Measurements from ENCODE around the gene CORO2B. TPM values are rescaled to one million over a fixed set of nuclear protein-coding genes. Genes with fewer than 3 reads are reported as not detected.

Gene CORO2B
- polyA plus RNA-seq, 2 donors, result 0.24 to 0.35 TPM

DNA sequence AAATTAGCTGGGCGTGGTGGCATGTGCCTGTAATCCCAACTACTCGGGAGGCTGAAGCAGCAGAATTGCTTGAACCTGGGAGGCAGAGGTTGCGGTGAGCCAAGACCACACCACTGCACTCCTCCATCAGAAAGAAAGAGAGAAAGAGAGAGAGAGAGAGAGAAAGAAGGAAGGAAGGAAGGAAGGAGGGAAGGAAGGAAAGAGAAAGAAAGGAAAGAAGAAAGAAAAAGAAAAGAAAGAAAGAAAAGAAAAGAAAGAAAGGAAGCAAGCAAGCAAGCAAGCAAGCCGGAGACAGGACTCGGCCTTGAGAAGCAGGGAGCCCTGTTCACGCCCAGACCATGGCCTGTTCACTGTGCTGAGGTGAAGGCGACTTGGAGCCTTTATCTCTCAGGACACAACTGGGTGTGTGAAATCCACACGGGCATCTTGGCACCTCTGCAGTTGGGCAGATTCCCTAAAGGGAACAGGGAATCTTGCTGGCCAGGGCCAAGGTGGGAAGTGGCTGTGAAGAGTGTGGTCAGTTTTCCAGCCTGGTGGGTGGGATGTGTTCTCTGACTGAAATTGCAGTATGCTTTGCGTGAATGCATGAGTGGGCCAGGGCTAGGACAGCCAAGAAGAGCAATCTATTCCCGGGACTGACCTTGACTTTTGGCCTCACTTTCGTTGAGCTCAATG, 90.3 kb downstream of the CORO2B start:
- Histone ChIP-seq H3K4me1 (ENCODE audit: control insufficient read depth in 2 of 2, insufficient read depth in 2 of 2, low read length in 1 of 2) (no peaks in the 10 kb centered on the region), H3K36me3 (ENCODE audit: control insufficient read depth in 2 of 2, insufficient read depth in 2 of 2, low read length in 1 of 2) (no peaks in the 10 kb centered on the region), H3K9me3 (ENCODE audit: control insufficient read depth in 2 of 2, insufficient read depth in 1 of 2, low read depth in 1 of 2, low read length in 1 of 2) (peaks cover 0 to 3% of the 10 kb centered on the region in 2 donors), H3K27me3 (ENCODE audit: control insufficient read depth in 1 of 2, insufficient read depth in 2 of 2, low read length in 2 of 2) (no peaks in the 10 kb centered on the region), H3K27ac (ENCODE audit: low read depth in 2 of 2, low read length in 1 of 2) (no peak overlapping the region), H3K4me3 (ENCODE audit: low read depth in 1 of 2, low read length in 2 of 2) (no peak overlapping the region)
- 78 to 86% methylated on average over 11 of the region's 11 CpGs for WGBS, 2 donors

DNA sequence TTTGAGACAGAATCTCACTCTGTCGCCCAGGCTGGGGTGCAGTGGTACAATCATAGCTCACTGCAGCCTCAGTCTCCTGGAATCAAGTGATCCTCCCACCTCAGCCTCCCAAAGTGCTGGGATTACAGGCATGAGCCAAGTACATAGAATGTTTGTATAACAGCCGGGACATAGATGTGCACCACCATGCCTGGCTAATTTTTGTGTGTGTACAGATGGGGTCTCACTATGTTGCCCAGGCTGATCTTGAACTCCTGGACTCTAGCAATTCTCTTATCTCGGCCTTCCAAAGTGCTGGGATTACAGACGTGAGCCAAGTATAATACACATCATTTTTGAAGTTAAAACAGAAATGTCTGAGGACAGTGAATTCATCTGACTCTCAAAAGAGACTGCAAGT, 93.5 kb downstream of the CORO2B start:
- H3K4me1 ChIP-seq (ENCODE audit: control insufficient read depth in 2 of 2, insufficient read depth in 2 of 2, low read length in 1 of 2), result peaks cover 0 to 3% of the 10 kb centered on the region in 2 donors
- no peaks in the 10 kb centered on the region for H3K36me3 ChIP-seq (ENCODE audit: control insufficient read depth in 2 of 2, insufficient read depth in 2 of 2, low read length in 1 of 2)
- H3K27ac ChIP-seq (ENCODE audit: low read depth in 2 of 2, low read length in 1 of 2), result no peak overlapping the region
- WGBS, 2 donors, result 54 to 67% methylated on average over 4 of the region's 4 CpGs
- no peak overlapping the region for H3K4me3 ChIP-seq (ENCODE audit: low read depth in 1 of 2, low read length in 2 of 2)
- H3K9me3 ChIP-seq (ENCODE audit: control insufficient read depth in 2 of 2, insufficient read depth in 1 of 2, low read depth in 1 of 2, low read length in 1 of 2), result peaks cover 0 to 3% of the 10 kb centered on the region in 2 donors
- H3K27me3 ChIP-seq (ENCODE audit: control insufficient read depth in 1 of 2, insufficient read depth in 2 of 2, low read length in 2 of 2), result no peaks in the 10 kb centered on the region

DNA sequence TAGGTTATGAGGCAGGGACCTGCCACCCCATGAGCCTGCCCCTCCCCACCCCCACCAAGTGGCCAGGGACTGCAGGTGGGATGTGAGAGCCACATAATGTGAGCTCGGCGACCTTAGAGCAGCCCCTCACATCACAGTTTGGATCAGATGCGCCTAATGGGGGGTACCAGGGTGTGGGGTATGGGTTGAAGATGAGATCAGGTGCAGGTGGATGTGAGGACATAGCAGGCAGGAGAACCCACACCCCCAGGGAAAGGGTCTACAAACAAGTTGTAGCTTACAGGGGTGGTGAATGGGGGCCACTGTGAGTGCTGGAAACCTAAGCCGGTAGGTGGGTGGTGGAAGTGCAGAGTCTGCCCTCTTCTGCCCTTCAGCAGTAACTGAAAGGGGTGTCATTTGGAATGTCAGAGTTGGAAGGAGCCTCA, 94.0 kb downstream of the CORO2B start:
- Histone ChIP-seq H3K27me3 (ENCODE audit: control insufficient read depth in 1 of 2, insufficient read depth in 2 of 2, low read length in 2 of 2) (no peaks in the 10 kb centered on the region), H3K4me1 (ENCODE audit: control insufficient read depth in 2 of 2, insufficient read depth in 2 of 2, low read length in 1 of 2) (peaks cover 0 to 3% of the 10 kb centered on the region in 2 donors), H3K36me3 (ENCODE audit: control insufficient read depth in 2 of 2, insufficient read depth in 2 of 2, low read length in 1 of 2) (no peaks in the 10 kb centered on the region), H3K4me3 (ENCODE audit: low read depth in 1 of 2, low read length in 2 of 2) (no peak overlapping the region), H3K9me3 (ENCODE audit: control insufficient read depth in 2 of 2, insufficient read depth in 1 of 2, low read depth in 1 of 2, low read length in 1 of 2) (peaks cover 0 to 3% of the 10 kb centered on the region in 2 donors), H3K27ac (ENCODE audit: low read depth in 2 of 2, low read length in 1 of 2) (no peak overlapping the region)
- WGBS, 2 donors, result 78 to 83% methylated on average over 4 of the region's 4 CpGs

DNA sequence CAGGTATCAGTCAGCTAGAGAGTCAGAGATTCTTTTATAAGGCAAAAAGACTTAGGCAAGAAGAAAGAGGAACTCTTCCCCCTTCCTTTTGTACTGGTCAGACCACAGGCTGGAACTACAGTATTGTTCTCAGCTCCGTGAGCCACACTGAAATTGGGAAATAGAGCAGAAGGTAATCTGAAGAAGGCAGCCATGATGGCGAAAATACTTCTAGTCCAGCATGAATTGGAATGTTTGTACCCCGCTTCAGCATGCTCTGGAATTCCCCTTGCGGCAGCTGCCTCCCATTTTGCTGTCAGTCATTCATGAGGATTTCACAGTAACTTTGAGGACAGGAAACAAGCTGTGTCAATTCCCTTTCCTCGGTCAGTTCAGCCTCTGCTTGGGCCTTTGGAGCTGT, 96.2 kb downstream of the CORO2B start:
- H3K4me3 ChIP-seq (ENCODE audit: low read depth in 1 of 2, low read length in 2 of 2), result no peak overlapping the region
- no peaks in the 10 kb centered on the region for H3K36me3 ChIP-seq (ENCODE audit: control insufficient read depth in 2 of 2, insufficient read depth in 2 of 2, low read length in 1 of 2)
- H3K4me1 ChIP-seq (ENCODE audit: control insufficient read depth in 2 of 2, insufficient read depth in 2 of 2, low read length in 1 of 2), result peaks cover 0 to 3% of the 10 kb centered on the region in 2 donors
- H3K9me3 ChIP-seq (ENCODE audit: control insufficient read depth in 2 of 2, insufficient read depth in 1 of 2, low read depth in 1 of 2, low read length in 1 of 2), result peaks cover 0 to 3% of the 10 kb centered on the region in 2 donors
- 38 to 60% methylated on average over 5 of the region's 5 CpGs for WGBS, 2 donors
- no peaks in the 10 kb centered on the region for H3K27me3 ChIP-seq (ENCODE audit: control insufficient read depth in 1 of 2, insufficient read depth in 2 of 2, low read length in 2 of 2)
- H3K27ac ChIP-seq (ENCODE audit: low read depth in 2 of 2, low read length in 1 of 2), result no peak overlapping the region

DNA sequence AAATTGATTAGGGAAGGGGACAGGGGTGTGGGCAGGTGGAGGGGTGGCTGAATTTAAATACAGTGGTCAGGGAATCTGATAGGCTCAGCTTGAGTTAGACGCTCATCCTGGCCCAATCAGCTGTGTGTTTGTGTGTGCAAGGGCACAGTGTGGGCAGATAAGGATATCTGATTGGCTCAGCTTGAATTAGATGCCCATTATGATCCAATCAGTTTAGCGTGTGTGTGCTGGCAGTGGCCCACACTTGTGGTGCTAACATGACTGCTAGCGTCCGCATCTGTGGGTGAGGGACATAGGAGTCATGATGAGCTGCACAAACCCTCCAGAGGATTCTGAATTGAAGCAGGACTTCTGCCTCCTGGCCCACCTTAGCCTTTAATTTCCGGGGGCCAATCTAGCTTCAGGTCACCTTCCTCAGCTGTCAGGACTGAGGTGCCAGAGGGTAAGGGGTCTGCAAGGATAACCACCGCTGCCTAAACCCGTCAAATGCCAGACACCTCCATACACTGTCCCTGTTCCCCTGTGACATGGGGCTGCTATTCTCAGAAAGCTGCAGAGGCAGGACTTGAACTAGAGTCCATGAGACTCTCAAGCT, 97.3 kb downstream of the CORO2B start:
- no peaks in the 10 kb centered on the region for H3K27me3 ChIP-seq (ENCODE audit: control insufficient read depth in 1 of 2, insufficient read depth in 2 of 2, low read length in 2 of 2)
- H3K4me1 ChIP-seq (ENCODE audit: control insufficient read depth in 2 of 2, insufficient read depth in 2 of 2, low read length in 1 of 2), result peaks cover 0 to 3% of the 10 kb centered on the region in 2 donors
- H3K9me3 ChIP-seq (ENCODE audit: control insufficient read depth in 2 of 2, insufficient read depth in 1 of 2, low read depth in 1 of 2, low read length in 1 of 2), result peaks cover 0 to 3% of the 10 kb centered on the region in 2 donors
- no peaks in the 10 kb centered on the region for H3K36me3 ChIP-seq (ENCODE audit: control insufficient read depth in 2 of 2, insufficient read depth in 2 of 2, low read length in 1 of 2)
- WGBS, 2 donors, result 84 to 91% methylated on average over 7 of the region's 7 CpGs
- H3K4me3 ChIP-seq (ENCODE audit: low read depth in 1 of 2, low read length in 2 of 2), result no peak overlapping the region
- no peak overlapping the region for H3K27ac ChIP-seq (ENCODE audit: low read depth in 2 of 2, low read length in 1 of 2)

DNA sequence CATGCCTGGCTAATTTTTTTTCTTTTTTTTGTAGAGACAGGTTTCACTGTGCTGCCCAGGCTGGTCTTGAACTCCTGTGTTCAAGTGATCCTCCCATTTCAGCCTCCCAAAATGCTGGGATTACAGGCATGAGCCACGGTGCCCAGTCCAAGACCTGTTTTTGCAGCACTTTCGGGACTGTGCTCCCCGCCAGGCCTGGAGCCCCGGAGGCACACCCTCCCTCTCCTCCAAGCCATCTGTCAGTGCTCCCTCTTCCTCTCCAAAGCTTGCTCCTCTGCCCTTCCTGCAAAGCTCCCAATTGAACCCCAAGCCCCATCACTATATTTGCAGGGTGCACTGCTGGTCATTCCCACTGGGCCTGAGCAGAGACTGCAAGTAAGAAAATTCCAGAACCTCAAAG, 98.1 kb downstream of the CORO2B start:
- Histone ChIP-seq H3K27me3 (ENCODE audit: control insufficient read depth in 1 of 2, insufficient read depth in 2 of 2, low read length in 2 of 2) (no peaks in the 10 kb centered on the region), H3K4me3 (ENCODE audit: low read depth in 1 of 2, low read length in 2 of 2) (no peak overlapping the region), H3K9me3 (ENCODE audit: control insufficient read depth in 2 of 2, insufficient read depth in 1 of 2, low read depth in 1 of 2, low read length in 1 of 2) (no peaks in the 10 kb centered on the region), H3K27ac (ENCODE audit: low read depth in 2 of 2, low read length in 1 of 2) (no peak overlapping the region), H3K4me1 (ENCODE audit: control insufficient read depth in 2 of 2, insufficient read depth in 2 of 2, low read length in 1 of 2) (peaks cover 0 to 3% of the 10 kb centered on the region in 2 donors), H3K36me3 (ENCODE audit: control insufficient read depth in 2 of 2, insufficient read depth in 2 of 2, low read length in 1 of 2) (no peaks in the 10 kb centered on the region)
- WGBS, 2 donors, result 89 to 91% methylated on average over 4 of the region's 4 CpGs

DNA sequence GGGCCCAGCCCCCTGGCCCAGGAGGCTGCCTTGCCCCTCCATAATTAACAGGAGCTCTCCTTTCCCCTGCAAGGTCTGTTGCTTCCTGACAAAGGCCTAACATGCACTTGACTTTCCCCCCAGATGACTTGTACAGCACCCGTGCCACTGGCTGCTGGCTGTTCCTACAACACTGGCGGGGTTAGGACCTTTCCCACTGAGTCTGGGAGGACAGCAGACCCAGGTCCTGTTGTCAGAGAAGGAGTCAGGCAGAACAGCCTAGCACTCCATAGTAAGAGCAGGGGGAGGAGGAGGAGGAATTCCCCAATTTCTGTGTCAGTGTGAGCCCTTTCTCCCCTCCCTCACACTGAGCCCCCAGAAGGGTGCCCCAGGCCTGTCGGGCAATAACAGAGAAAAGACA, 99.2 kb downstream of the CORO2B start:
- Histone ChIP-seq H3K4me1 (ENCODE audit: control insufficient read depth in 2 of 2, insufficient read depth in 2 of 2, low read length in 1 of 2) (peaks cover 0 to 3% of the 10 kb centered on the region in 2 donors), H3K36me3 (ENCODE audit: control insufficient read depth in 2 of 2, insufficient read depth in 2 of 2, low read length in 1 of 2) (no peaks in the 10 kb centered on the region), H3K9me3 (ENCODE audit: control insufficient read depth in 2 of 2, insufficient read depth in 1 of 2, low read depth in 1 of 2, low read length in 1 of 2) (no peaks in the 10 kb centered on the region), H3K4me3 (ENCODE audit: low read depth in 1 of 2, low read length in 2 of 2) (no peak overlapping the region), H3K27me3 (ENCODE audit: control insufficient read depth in 1 of 2, insufficient read depth in 2 of 2, low read length in 2 of 2) (no peaks in the 10 kb centered on the region), H3K27ac (ENCODE audit: low read depth in 2 of 2, low read length in 1 of 2) (no peak overlapping the region)
- WGBS, 2 donors, result 90 to 95% methylated on average over 3 of the region's 3 CpGs

DNA sequence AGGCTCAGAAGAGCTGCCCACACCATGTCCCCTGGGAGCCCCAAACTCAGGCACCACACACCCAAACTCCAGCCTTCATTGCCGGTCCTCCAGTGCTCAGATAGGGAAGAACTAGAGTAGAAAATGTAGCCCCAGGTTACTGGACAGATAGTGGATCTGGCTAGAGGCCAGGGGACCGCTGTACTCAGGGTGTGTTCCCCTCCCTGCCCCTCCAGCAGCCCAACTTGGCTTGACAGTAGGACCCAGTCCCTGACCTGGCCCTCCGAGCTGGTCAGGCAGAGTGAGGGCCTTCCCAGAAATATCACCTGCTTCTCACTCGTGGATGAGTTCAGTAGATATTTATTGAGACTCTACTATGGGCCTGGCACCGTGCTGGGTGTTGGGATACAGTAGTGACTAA, 100.0 kb downstream of the CORO2B start:
- Histone ChIP-seq H3K27me3 (ENCODE audit: control insufficient read depth in 1 of 2, insufficient read depth in 2 of 2, low read length in 2 of 2) (no peaks in the 10 kb centered on the region), H3K27ac (ENCODE audit: low read depth in 2 of 2, low read length in 1 of 2) (no peak overlapping the region), H3K9me3 (ENCODE audit: control insufficient read depth in 2 of 2, insufficient read depth in 1 of 2, low read depth in 1 of 2, low read length in 1 of 2) (no peaks in the 10 kb centered on the region), H3K36me3 (ENCODE audit: control insufficient read depth in 2 of 2, insufficient read depth in 2 of 2, low read length in 1 of 2) (no peaks in the 10 kb centered on the region), H3K4me1 (ENCODE audit: control insufficient read depth in 2 of 2, insufficient read depth in 2 of 2, low read length in 1 of 2) (peaks cover 0 to 3% of the 10 kb centered on the region in 2 donors), H3K4me3 (ENCODE audit: low read depth in 1 of 2, low read length in 2 of 2) (no peak overlapping the region)
- 81 to 86% methylated on average over 5 of the region's 5 CpGs for WGBS, 2 donors

DNA sequence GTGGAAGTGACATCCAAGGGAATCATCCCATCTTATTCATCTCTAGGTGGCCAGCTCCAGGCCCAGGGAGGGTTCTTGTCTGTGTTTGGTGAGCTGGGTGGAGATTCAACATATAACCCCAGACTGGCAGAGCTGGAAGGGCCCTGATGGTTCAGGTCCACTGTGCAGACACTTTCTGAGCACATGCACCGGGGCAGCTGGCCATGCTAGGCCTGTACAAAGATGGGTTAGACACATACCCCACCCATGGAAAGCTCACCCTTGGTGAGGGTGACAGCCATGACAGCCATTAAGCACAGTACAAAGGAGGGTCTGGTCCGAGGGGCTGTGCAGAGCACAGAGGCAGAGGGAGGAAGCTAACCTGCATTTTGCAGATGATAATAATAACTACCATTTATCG, 100.4 kb downstream of the CORO2B start:
- 83 to 84% methylated on average over 3 of the region's 3 CpGs for WGBS, 2 donors
- Histone ChIP-seq H3K4me1 (ENCODE audit: control insufficient read depth in 2 of 2, insufficient read depth in 2 of 2, low read length in 1 of 2) (peaks cover 0 to 3% of the 10 kb centered on the region in 2 donors), H3K9me3 (ENCODE audit: control insufficient read depth in 2 of 2, insufficient read depth in 1 of 2, low read depth in 1 of 2, low read length in 1 of 2) (no peaks in the 10 kb centered on the region)

DNA sequence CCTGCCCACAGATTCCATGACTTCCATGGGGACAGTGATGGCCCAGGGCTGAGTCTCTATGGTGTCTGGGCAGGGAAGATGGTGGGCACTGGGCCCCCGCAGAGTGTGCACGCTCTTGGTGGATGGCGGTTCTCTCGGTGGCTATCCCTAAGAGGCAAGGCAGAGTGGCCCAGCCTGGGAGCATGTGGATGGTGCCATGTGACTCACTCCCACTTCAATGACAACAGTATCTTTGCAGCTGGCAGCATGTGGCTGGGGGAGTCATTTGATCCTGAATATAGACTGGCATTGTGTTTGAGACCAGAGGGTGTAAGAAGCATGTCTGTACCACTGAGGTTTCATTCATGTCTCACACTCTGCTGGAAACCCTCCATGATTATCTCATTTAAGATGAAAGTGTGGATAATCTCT, 101.2 kb downstream of the CORO2B start:
- Histone ChIP-seq H3K36me3 (ENCODE audit: control insufficient read depth in 2 of 2, insufficient read depth in 2 of 2, low read length in 1 of 2) (no peaks in the 10 kb centered on the region), H3K9me3 (ENCODE audit: control insufficient read depth in 2 of 2, insufficient read depth in 1 of 2, low read depth in 1 of 2, low read length in 1 of 2) (no peaks in the 10 kb centered on the region), H3K4me3 (ENCODE audit: low read depth in 1 of 2, low read length in 2 of 2) (no peak overlapping the region), H3K27me3 (ENCODE audit: control insufficient read depth in 1 of 2, insufficient read depth in 2 of 2, low read length in 2 of 2) (no peaks in the 10 kb centered on the region), H3K27ac (ENCODE audit: low read depth in 2 of 2, low read length in 1 of 2) (no peak overlapping the region), H3K4me1 (ENCODE audit: control insufficient read depth in 2 of 2, insufficient read depth in 2 of 2, low read length in 1 of 2) (no peaks in the 10 kb centered on the region)
- 92 to 99% methylated on average over 4 of the region's 4 CpGs for WGBS, 2 donors

More for the DNA sequence above, 100.4 kb downstream of the CORO2B start:
- no peak overlapping the region for H3K27ac ChIP-seq (ENCODE audit: low read depth in 2 of 2, low read length in 1 of 2)
- no peak overlapping the region for H3K4me3 ChIP-seq (ENCODE audit: low read depth in 1 of 2, low read length in 2 of 2)
- H3K36me3 ChIP-seq (ENCODE audit: control insufficient read depth in 2 of 2, insufficient read depth in 2 of 2, low read length in 1 of 2), result no peaks in the 10 kb centered on the region
- H3K27me3 ChIP-seq (ENCODE audit: control insufficient read depth in 1 of 2, insufficient read depth in 2 of 2, low read length in 2 of 2), result no peaks in the 10 kb centered on the region

All from esophagus (tissue), 2 donors.